ENCODE measurements around the gene ROBO1.
A peak's percentile ranks its signal among the peaks of the same experiment; 100 is the strongest.

Gene ROBO1

DNA sequence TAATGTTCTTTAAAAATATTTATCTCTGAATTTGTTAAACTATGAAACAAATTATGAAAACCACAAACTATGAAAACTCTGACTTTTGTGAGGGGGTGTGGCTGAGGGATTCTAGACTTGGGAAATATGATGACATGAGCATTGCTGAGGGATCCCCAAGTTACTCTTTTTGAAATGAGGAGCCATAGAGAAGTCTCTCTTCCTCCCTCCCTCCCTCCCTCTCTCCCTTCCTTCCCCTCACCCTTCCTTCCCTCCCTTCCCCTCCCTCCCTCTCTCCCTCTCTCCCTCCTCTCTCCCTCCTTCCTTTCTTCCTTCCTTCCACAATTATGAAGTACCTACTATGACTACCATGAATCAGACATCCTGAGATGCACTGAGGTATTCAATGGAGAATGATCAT, 673.1 kb downstream of the ROBO1 start:
- Histone ChIP-seq H3F3A (ENCODE audit: insufficient read depth) (no peaks in the 10 kb centered on the region), H3K4me2 (ENCODE audit: low read depth, low read length, poor library complexity, severe bottlenecking) (no peak overlapping the region), H3K9ac (ENCODE audit: low read length) (no peak overlapping the region), H3K27ac (ENCODE audit: low read depth, low read length) (no peak overlapping the region), H3K9me3 (ENCODE audit: insufficient read depth, low read length) (no peaks in the 10 kb centered on the region), H3K79me2 (ENCODE audit: insufficient read depth, low read length) (no peaks in the 10 kb centered on the region), H2AFZ (ENCODE audit: low read depth, low read length, severe bottlenecking) (no peak overlapping the region), H3K27me3 (ENCODE audit: low read length) (no peaks in the 10 kb centered on the region), H3K4me3 (ENCODE audit: insufficient read depth, low read length, poor library complexity, severe bottlenecking) (no peak overlapping the region), H3K36me3 (ENCODE audit: low read length) (no peaks in the 10 kb centered on the region), H4K20me1 (ENCODE audit: low read depth, low read length) (no peaks in the 10 kb centered on the region), H3K9me2 (replicated peaks; ENCODE audit: insufficient read depth, low read length) (no peaks in the 10 kb centered on the region)
- no peak for TF ChIP-seq EZH2phosphoT487 (conservative IDR thresholded peaks at IDR 0.05; ENCODE audit: low read length)
- TF ChIP-seq, protein P1, sequence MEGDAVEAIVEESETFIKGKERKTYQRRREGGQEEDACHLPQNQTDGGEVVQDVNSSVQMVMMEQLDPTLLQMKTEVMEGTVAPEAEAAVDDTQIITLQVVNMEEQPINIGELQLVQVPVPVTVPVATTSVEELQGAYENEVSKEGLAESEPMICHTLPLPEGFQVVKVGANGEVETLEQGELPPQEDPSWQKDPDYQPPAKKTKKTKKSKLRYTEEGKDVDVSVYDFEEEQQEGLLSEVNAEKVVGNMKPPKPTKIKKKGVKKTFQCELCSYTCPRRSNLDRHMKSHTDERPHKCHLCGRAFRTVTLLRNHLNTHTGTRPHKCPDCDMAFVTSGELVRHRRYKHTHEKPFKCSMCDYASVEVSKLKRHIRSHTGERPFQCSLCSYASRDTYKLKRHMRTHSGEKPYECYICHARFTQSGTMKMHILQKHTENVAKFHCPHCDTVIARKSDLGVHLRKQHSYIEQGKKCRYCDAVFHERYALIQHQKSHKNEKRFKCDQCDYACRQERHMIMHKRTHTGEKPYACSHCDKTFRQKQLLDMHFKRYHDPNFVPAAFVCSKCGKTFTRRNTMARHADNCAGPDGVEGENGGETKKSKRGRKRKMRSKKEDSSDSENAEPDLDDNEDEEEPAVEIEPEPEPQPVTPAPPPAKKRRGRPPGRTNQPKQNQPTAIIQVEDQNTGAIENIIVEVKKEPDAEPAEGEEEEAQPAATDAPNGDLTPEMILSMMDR (IDR thresholded peaks at IDR 0.05; ENCODE audit: insufficient read depth, low read length, poor library complexity, severe bottlenecking) = no peak

DNA sequence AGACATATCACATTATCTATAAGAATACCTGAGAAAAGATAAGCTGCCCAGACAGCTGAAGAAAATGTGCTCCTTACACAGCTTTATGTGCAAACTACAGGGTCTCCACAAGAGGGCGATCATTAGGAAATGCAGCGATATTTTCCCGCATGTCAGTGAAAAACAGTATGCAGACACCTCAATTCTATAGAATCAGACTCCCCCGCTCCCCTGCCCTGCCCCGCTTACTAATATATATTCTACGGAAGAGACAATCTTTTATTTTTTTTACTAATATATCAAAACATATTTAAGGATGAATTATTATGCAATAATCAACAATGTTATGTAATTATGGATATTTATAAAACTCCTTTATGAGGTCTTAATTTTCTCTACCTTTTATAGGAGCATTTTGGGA, 681.3 kb downstream of the ROBO1 start:
- Histone ChIP-seq H3K4me3 (ENCODE audit: insufficient read depth, low read length, poor library complexity, severe bottlenecking) (no peak overlapping the region), H3K9me2 (replicated peaks; ENCODE audit: insufficient read depth, low read length) (no peaks in the 10 kb centered on the region), H3F3A (ENCODE audit: insufficient read depth) (no peaks in the 10 kb centered on the region), H3K9me3 (ENCODE audit: insufficient read depth, low read length) (no peaks in the 10 kb centered on the region), H4K20me1 (ENCODE audit: low read depth, low read length) (no peaks in the 10 kb centered on the region), H3K79me2 (ENCODE audit: insufficient read depth, low read length) (no peaks in the 10 kb centered on the region), H3K9ac (ENCODE audit: low read length) (no peak overlapping the region), H3K4me2 (ENCODE audit: low read depth, low read length, poor library complexity, severe bottlenecking) (no peak overlapping the region), H3K27ac (ENCODE audit: low read depth, low read length) (no peak overlapping the region), H3K36me3 (ENCODE audit: low read length) (no peaks in the 10 kb centered on the region), H2AFZ (ENCODE audit: low read depth, low read length, severe bottlenecking) (no peak overlapping the region), H3K27me3 (ENCODE audit: low read length) (no peaks in the 10 kb centered on the region)
- TF ChIP-seq EZH2phosphoT487 (conservative IDR thresholded peaks at IDR 0.05; ENCODE audit: low read length) = no peak
- TF ChIP-seq, protein P1 (IDR thresholded peaks at IDR 0.05; ENCODE audit: insufficient read depth, low read length, poor library complexity, severe bottlenecking) = peak; percentile 47

DNA sequence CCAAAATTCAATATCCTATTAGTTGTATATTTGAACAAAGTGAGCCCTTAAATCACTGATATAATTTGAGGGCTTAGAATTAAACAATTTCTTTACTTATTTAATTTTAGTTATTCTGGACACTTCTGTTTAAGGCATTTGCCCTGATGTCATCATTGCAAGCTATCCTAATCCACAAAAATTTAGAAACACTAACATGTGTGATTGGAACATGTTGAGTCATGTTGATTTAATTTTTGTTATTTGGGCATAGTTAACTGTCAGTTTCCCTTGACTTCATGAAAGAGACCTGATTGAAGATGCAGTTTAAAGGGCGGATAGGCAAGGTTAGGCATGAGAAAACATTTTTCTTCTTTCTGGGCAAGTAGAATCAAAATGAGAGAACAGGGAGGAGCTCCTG, 682.6 kb downstream of the ROBO1 start:
- no peak overlapping the region for H3K4me3 ChIP-seq (ENCODE audit: insufficient read depth, low read length, poor library complexity, severe bottlenecking)
- no peak overlapping the region for H2AFZ ChIP-seq (ENCODE audit: low read depth, low read length, severe bottlenecking)
- no peak overlapping the region for H3K9ac ChIP-seq (ENCODE audit: low read length)
- H3K27me3 ChIP-seq (ENCODE audit: low read length) = no peaks in the 10 kb centered on the region
- H3K27ac ChIP-seq (ENCODE audit: low read depth, low read length) = no peak overlapping the region
- no peaks in the 10 kb centered on the region for H3K79me2 ChIP-seq (ENCODE audit: insufficient read depth, low read length)
- H3K9me2 ChIP-seq (replicated peaks; ENCODE audit: insufficient read depth, low read length) = no peaks in the 10 kb centered on the region
- no peaks in the 10 kb centered on the region for H3K9me3 ChIP-seq (ENCODE audit: insufficient read depth, low read length)
- no peaks in the 10 kb centered on the region for H4K20me1 ChIP-seq (ENCODE audit: low read depth, low read length)
- TF ChIP-seq, protein P1 (IDR thresholded peaks at IDR 0.05; ENCODE audit: insufficient read depth, low read length, poor library complexity, severe bottlenecking) = no peak
- H3K36me3 ChIP-seq (ENCODE audit: low read length) = no peaks in the 10 kb centered on the region
- no peak overlapping the region for H3K4me2 ChIP-seq (ENCODE audit: low read depth, low read length, poor library complexity, severe bottlenecking)
- no peaks in the 10 kb centered on the region for H3F3A ChIP-seq (ENCODE audit: insufficient read depth)

DNA sequence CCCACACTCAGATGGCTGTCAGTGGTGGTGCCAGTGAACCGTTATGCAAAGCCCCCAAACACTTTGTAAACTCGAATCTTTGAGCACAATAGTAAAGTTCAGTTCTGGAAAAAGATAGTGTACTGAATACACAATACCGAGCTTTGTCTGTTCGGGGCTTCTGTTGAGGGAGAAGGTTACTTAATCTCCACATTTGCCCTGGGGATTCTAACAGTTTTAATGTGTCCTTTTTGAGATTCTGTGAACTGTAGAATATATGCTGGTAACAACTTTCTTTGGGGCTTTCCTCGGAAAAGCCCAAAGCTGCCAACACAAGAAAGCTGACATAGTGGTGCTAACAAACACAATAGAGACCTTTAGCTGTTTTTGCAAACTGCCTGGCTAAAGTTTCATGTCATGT, 686.5 kb downstream of the ROBO1 start:
- Histone ChIP-seq H3K9me2 (replicated peaks; ENCODE audit: insufficient read depth, low read length) (no peaks in the 10 kb centered on the region), H3K27me3 (ENCODE audit: low read length) (no peaks in the 10 kb centered on the region), H3K9ac (ENCODE audit: low read length) (no peak overlapping the region), H3K9me3 (ENCODE audit: insufficient read depth, low read length) (no peaks in the 10 kb centered on the region), H3K4me2 (ENCODE audit: low read depth, low read length, poor library complexity, severe bottlenecking) (no peak overlapping the region), H3K79me2 (ENCODE audit: insufficient read depth, low read length) (no peaks in the 10 kb centered on the region), H3K36me3 (ENCODE audit: low read length) (no peaks in the 10 kb centered on the region), H3F3A (ENCODE audit: insufficient read depth) (no peaks in the 10 kb centered on the region), H3K27ac (ENCODE audit: low read depth, low read length) (no peak overlapping the region), H2AFZ (ENCODE audit: low read depth, low read length, severe bottlenecking) (no peak overlapping the region), H4K20me1 (ENCODE audit: low read depth, low read length) (no peaks in the 10 kb centered on the region), H3K4me3 (ENCODE audit: insufficient read depth, low read length, poor library complexity, severe bottlenecking) (no peak overlapping the region)
- no peak for TF ChIP-seq EZH2phosphoT487 (conservative IDR thresholded peaks at IDR 0.05; ENCODE audit: low read length)
- TF ChIP-seq, protein P1 (IDR thresholded peaks at IDR 0.05; ENCODE audit: insufficient read depth, low read length, poor library complexity, severe bottlenecking) = no peak
